ENCODE data around the gene SRPK1. TPM values are rescaled to one million over a fixed set of nuclear protein-coding genes. Genes with fewer than 3 reads are reported as not detected.
"Not testable (repeated sequence)": the region's sequence is repeated elsewhere in the genome, so short reads cannot be mapped to it uniquely, and the experiment has no call there.

The SRPK1 gene
- total RNA-seq, 2 donors from 2014 or later = 19.7 to 24.2 TPM

DNA sequence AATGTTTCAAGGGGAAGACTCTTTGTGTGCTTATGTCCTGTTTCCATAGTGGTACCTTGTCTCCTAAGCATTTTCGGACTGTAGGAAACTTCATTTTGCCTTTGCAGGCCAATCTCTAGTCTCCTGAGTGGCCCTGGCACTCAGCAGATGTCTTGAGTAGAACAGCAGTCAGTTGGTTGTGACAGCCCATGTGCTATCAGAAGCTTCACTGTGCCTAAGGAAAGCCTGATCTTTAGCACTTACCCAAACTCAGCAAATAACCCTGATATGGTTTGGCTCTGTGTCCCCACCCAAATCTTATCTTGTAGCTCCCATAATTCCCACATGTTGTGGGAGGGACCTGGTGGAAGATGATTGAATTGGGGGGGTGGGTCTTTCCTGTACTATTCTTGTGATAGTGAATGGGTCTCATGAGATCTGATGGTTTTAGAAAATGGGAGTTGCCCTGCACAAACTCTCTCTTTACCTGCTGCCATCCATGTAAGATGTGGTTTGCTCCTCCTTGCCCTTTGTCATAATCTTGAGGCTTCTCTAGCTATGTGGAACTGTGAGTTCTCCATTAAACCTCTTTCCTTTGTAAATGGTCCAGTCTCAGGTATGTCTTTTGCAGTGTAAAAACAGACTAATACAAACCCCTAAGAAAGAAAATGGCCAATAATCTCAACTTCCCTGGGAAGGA is 15.9 kb upstream of the SRPK1 start:
- TF ChIP-seq, protein P1, sequence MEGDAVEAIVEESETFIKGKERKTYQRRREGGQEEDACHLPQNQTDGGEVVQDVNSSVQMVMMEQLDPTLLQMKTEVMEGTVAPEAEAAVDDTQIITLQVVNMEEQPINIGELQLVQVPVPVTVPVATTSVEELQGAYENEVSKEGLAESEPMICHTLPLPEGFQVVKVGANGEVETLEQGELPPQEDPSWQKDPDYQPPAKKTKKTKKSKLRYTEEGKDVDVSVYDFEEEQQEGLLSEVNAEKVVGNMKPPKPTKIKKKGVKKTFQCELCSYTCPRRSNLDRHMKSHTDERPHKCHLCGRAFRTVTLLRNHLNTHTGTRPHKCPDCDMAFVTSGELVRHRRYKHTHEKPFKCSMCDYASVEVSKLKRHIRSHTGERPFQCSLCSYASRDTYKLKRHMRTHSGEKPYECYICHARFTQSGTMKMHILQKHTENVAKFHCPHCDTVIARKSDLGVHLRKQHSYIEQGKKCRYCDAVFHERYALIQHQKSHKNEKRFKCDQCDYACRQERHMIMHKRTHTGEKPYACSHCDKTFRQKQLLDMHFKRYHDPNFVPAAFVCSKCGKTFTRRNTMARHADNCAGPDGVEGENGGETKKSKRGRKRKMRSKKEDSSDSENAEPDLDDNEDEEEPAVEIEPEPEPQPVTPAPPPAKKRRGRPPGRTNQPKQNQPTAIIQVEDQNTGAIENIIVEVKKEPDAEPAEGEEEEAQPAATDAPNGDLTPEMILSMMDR (IDR thresholded peaks at IDR 0.05) = no peak
- H3K27ac ChIP-seq = no peak overlapping the region
- H3K27me3 ChIP-seq = no peaks in the 10 kb centered on the region
- H3K36me3 ChIP-seq = no peaks in the 10 kb centered on the region
- no peaks in the 10 kb centered on the region for H3K9me3 ChIP-seq
- H3K4me1 ChIP-seq = no peaks in the 10 kb centered on the region
- no peak overlapping the region for H3K4me3 ChIP-seq
- no peak for DNase-seq (ENCODE audit: low spot score)

DNA sequence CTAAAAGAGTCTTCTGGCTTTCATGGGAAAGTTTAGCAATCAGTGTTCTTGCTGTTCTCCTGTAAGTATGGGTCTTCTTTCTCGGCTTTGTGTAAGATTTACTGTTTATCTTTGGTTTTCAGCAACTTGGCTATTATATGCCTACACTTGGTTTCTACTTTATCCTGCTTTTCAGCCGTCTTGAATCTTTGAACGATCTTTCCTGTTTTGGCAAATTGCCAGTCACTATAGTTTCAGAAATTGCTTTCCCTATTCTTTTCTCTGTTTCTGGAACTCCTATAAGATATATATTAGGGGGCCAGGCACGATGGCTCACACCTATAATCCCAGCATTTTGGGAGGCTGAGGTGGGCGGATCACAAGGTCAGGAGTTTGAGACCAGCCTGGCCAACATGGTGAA is 14.6 kb upstream of the SRPK1 start:
- H3K27ac ChIP-seq = no peak overlapping the region
- TF ChIP-seq, protein P1 (IDR thresholded peaks at IDR 0.05) = no peak
- no peaks in the 10 kb centered on the region for H3K4me1 ChIP-seq
- H3K36me3 ChIP-seq = no peaks in the 10 kb centered on the region
- no peaks in the 10 kb centered on the region for H3K9me3 ChIP-seq
- DNase-seq (ENCODE audit: low spot score) = no peak
- no peaks in the 10 kb centered on the region for H3K27me3 ChIP-seq
- H3K4me3 ChIP-seq = no peak overlapping the region

GRCh38 chr6:35933844-35934243 is 12.9 kb upstream of the SRPK1 start:
- H3K4me1 ChIP-seq = no peaks in the 10 kb centered on the region
- TF ChIP-seq, protein P1 (IDR thresholded peaks at IDR 0.05) = no peak
- no peak overlapping the region for H3K27ac ChIP-seq
- H3K4me3 ChIP-seq = no peak overlapping the region
- DNase-seq (ENCODE audit: low spot score) = no peak
- H3K9me3 ChIP-seq = no peaks in the 10 kb centered on the region
- H3K36me3 ChIP-seq = no peaks in the 10 kb centered on the region
- no peaks in the 10 kb centered on the region for H3K27me3 ChIP-seq

DNA sequence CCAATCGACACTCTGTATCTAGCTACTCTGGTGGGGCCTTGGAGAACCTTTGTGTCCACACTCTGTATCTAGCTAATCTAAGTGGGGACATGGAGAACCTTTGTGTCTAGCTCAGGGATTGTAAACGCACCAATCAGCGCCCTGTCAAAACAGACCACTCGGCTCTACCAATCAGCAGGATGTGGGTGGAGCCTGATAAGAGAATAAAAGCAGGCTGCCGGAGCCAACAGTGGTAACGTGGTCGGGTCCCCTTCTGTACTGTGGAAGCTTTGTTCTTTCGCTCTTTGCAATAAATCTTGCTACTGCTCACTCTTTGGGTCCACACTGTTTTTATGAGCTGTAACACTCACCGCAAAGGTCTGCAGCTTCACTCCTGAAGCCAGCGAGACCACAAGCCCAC is 11.0 kb upstream of the SRPK1 start:
- DNase-seq (ENCODE audit: low spot score); H3K4me1 ChIP-seq; H3K4me3 ChIP-seq; H3K9me3 ChIP-seq; H3K36me3 ChIP-seq; H3K27me3 ChIP-seq; H3K27ac ChIP-seq: not testable (repeated sequence)

DNA sequence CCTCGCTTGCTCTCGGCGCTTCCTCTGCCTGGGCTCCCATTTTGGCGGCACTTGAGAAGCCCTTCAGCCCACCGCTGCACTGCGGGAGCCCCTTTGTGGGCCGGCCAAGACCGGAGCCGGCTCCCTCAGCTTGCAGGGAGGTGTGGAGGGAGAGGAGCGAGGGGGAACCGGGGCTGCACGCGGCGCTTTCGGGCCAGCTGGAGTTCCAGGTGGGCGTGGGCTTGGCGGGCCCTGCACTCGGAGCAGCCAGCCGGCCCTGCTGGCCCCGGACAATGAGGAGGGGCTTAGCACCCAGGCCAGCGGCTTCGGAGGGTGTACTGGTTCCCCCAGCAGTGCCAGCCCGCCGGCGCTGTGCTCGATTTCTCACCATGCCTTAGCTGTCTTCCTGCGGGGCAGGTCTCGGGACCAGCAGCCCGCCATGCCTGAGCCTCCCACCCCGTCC is 10.2 kb upstream of the SRPK1 start:
- Histone ChIP-seq H3K4me3 (no peak overlapping the region), H3K4me1 (no peaks in the 10 kb centered on the region), H3K9me3 (no peaks in the 10 kb centered on the region), H3K27me3 (no peaks in the 10 kb centered on the region), H3K36me3 (no peaks in the 10 kb centered on the region), H3K27ac (no peak overlapping the region)
- TF ChIP-seq, protein P1 (IDR thresholded peaks at IDR 0.05) = no peak
- no peak for DNase-seq (ENCODE audit: low spot score)

GRCh38 chr6:35929601-35930000 is 8.7 kb upstream of the SRPK1 start:
- TF ChIP-seq, protein P1 (IDR thresholded peaks at IDR 0.05) = no peak
- H3K9me3 ChIP-seq = no peaks in the 10 kb centered on the region

More at GRCh38 chr6:35929601-35930000, 8.7 kb upstream of the SRPK1 start:
- no peak overlapping the region for H3K27ac ChIP-seq
- H3K4me3 ChIP-seq = no peak overlapping the region
- no peaks in the 10 kb centered on the region for H3K27me3 ChIP-seq
- no peaks in the 10 kb centered on the region for H3K4me1 ChIP-seq
- no peak for DNase-seq (ENCODE audit: low spot score)
- no peaks in the 10 kb centered on the region for H3K36me3 ChIP-seq

All from right atrium auricular region (tissue), 2 donors.